Trophoblast cell (in vitro differentiated cells and primary cell): Measurements from ENCODE around the gene ASAP3.

Source experiments
- DNase-seq, 2 donors: peaks; one replicate each; pipeline ENCODE4 v3.0.0-alpha.2; 2016
- H2AFZ ChIP-seq: 2 replicates; pipeline ENCODE4 v1.6.1; 2013; ENCODE audit warnings: low read length, moderate library complexity, mild to moderate bottlenecking; ENCODE audit not compliant: insufficient read depth, poor library complexity
- H2AK5ac ChIP-seq: 2 replicates; pipeline ENCODE4 v1.6.1; 2013; ENCODE audit warnings: mild to moderate bottlenecking, low read length
- H2BK120ac ChIP-seq: 2 replicates; pipeline ENCODE4 v1.6.1; 2013; ENCODE audit warnings: low read length, mild to moderate bottlenecking, moderate library complexity; ENCODE audit not compliant: insufficient read depth, poor library complexity
- H2BK12ac ChIP-seq: 2 replicates; pipeline ENCODE4 v1.6.1; 2013; ENCODE audit warnings: mild to moderate bottlenecking, low read length, moderate library complexity
- H2BK5ac ChIP-seq: 2 replicates; pipeline ENCODE4 v1.6.1; 2013; ENCODE audit warnings: low read length, low read depth, moderate library complexity, mild to moderate bottlenecking; ENCODE audit not compliant: poor library complexity
- H3K14ac ChIP-seq: 2 replicates; pipeline ENCODE4 v1.6.1; 2013; ENCODE audit warnings: mild to moderate bottlenecking, low read length
- H3K18ac ChIP-seq: 2 replicates; pipeline ENCODE4 v1.6.1; 2013; ENCODE audit warnings: mild to moderate bottlenecking, low read length
- H3K23ac ChIP-seq: 2 replicates; pipeline ENCODE4 v1.6.1; 2013; ENCODE audit warnings: low read length
- H3K27ac ChIP-seq: 2 replicates; pipeline ENCODE4 v1.5.1; 2013; ENCODE audit warnings: low read depth, mild to moderate bottlenecking, inconsistent platforms, low read length, moderate library complexity
- H3K27me3 ChIP-seq: 2 replicates; pipeline ENCODE4 v1.6.1; 2013; ENCODE audit warnings: inconsistent platforms, mild to moderate bottlenecking, low read length, moderate library complexity; ENCODE audit not compliant: insufficient read depth
- H3K36me3 ChIP-seq, 2 experiments: 1 replicate in 1 of 2; 2 replicates in 1 of 2; pipeline ENCODE4 v1.6.1; 2013; ENCODE audit warnings: low read length in 2 of 2, mild to moderate bottlenecking in 2 of 2, moderate library complexity in 1 of 2; ENCODE audit not compliant: insufficient read depth in 2 of 2, control insufficient read depth in 1 of 2
- H3K4ac ChIP-seq: 2 replicates; pipeline ENCODE4 v1.6.1; 2013; ENCODE audit warnings: low read depth, mild to moderate bottlenecking, low read length, moderate library complexity
- H3K4me1 ChIP-seq, 2 experiments: 1 replicate in 1 of 2; 2 replicates in 1 of 2; pipeline ENCODE4 v1.6.1; 2013; ENCODE audit warnings: low read length in 2 of 2, mild to moderate bottlenecking in 2 of 2, moderate library complexity in 1 of 2; ENCODE audit not compliant: insufficient read depth in 2 of 2, control insufficient read depth in 1 of 2
- H3K4me2 ChIP-seq: 2 replicates; pipeline ENCODE4 v1.6.1; 2013; ENCODE audit warnings: inconsistent platforms, mild to moderate bottlenecking, low read length, moderate library complexity
- H3K4me3 ChIP-seq: 2 replicates; pipeline ENCODE4 v1.5.1; 2013; ENCODE audit warnings: mild to moderate bottlenecking, low read depth, low read length, inconsistent platforms
- H3K79me1 ChIP-seq: one replicate; pipeline ENCODE4 v1.6.1; 2013; ENCODE audit warnings: low read length
- H3K79me2 ChIP-seq: 2 replicates; pipeline ENCODE4 v1.6.1; 2013; ENCODE audit warnings: low read length, mild to moderate bottlenecking; ENCODE audit not compliant: control insufficient read depth, insufficient read depth, poor library complexity
- H3K9ac ChIP-seq: 2 replicates; pipeline ENCODE4 v1.6.1; 2013; ENCODE audit warnings: mild to moderate bottlenecking, low read length
- H3K9me3 ChIP-seq: 2 replicates; pipeline ENCODE4 v1.6.1; 2013; ENCODE audit warnings: low read depth, mild to moderate bottlenecking, control low read depth, inconsistent platforms, low read length; ENCODE audit not compliant: insufficient read depth
- H4K12ac ChIP-seq: 2 replicates; pipeline ENCODE4 v1.6.1; 2013; ENCODE audit warnings: low read depth, mild to moderate bottlenecking, low read length, moderate library complexity
- H4K8ac ChIP-seq: 2 replicates; pipeline ENCODE4 v1.6.1; 2013; ENCODE audit warnings: low read depth, mild to moderate bottlenecking, low read length, moderate library complexity
- H4K91ac ChIP-seq: one replicate; pipeline ENCODE4 v1.6.1; 2013; ENCODE audit warnings: low read depth, mild to moderate bottlenecking, low read length, moderate library complexity
- WGBS: extraction: QIAGEN DNeasy Blood & Tissue Kit; methylation state at CpG from one replicate; pipeline ENCODE4 v1.1.7; 2013; ENCODE audit warnings: missing lambda C conversion rate; ENCODE audit not compliant: insufficient read length, insufficient coverage; ENCODE audit errors: extremely low coverage; 5-methylcytosine and 5-hydroxymethylcytosine counted together

ASAP3 gene

DNA sequence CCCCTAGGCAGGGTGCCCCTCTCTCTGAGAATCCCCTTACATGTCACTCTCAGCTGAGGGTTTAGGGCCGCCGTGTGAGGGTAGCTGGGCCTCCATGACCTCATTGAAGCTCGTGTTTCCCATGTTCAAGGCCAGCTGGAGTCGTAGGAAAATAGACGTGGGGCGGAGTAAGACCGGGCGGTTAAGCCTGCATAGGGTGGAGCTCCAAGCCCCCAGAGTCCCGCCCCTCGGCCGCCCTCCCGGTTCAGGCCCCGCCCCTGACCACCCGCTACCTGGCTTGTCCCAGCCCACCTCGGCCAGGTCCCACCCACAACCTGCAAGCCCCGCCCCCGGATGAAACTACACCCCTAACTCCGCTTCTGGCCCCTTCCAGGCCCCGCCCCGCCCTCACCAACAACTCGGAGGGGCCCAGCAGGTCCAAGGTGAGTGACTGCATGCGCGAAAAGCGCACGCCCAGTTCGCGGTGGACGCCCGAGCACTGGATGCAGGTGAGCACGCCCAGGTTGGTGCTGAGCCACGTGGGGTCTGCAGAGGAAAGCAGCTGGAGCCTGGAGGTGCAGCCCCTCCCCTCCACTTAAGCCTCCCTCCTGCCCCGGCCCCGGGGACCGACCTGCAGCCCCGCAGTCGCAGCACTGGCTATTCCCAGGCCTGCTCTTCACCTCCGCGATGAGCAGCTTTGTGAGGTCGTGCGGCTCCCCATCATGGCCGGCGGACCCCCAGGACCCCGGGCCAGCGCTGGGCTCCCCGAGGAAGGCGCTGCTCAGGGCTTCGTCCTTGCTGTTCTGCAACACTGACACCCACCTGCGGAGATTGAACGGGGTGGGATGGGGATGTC lies 47.2 kb downstream of the ASAP3 start:
- Histone ChIP-seq H3K14ac (no peak overlapping the region), H4K8ac (no peak overlapping the region), H2BK120ac (no peak overlapping the region), H3K27me3 (no peaks in the 10 kb centered on the region), H2AK5ac (no peak overlapping the region), H3K4me3 (no peak overlapping the region), H4K12ac (no peak overlapping the region), H3K36me3 (peaks cover 35 to 40% of the 10 kb centered on the region in 2 experiments), H2BK5ac (no peak overlapping the region), H3K79me1 (no peaks in the 10 kb centered on the region), H3K79me2 (no peaks in the 10 kb centered on the region), H3K9me3 (no peaks in the 10 kb centered on the region), H3K23ac (no peak overlapping the region), H3K4me2 (no peak overlapping the region), H2BK12ac (no peak overlapping the region), H3K27ac (no peak overlapping the region), H4K91ac (no peak overlapping the region), H3K4me1 (no peaks in the 10 kb centered on the region), H3K4ac (no peak overlapping the region), H3K9ac (no peak overlapping the region), H3K18ac (no peak overlapping the region), H2AFZ (no peak overlapping the region)
- WGBS = no CpG with 5 or more reads among the region's 49 CpGs
- DNase-seq = peak; percentile 87 to 89

GRCh38 chr1:23434260-23434775 lies 49.7 kb downstream of the ASAP3 start:
- H2AFZ ChIP-seq = no peak overlapping the region
- no peak overlapping the region for H3K4me3 ChIP-seq
- no peak overlapping the region for H4K91ac ChIP-seq
- H2BK5ac ChIP-seq = no peak overlapping the region
- no peak overlapping the region for H3K14ac ChIP-seq
- H3K18ac ChIP-seq = no peak overlapping the region
- H3K27me3 ChIP-seq = no peaks in the 10 kb centered on the region
- no peak overlapping the region for H3K23ac ChIP-seq
- no peaks in the 10 kb centered on the region for H3K9me3 ChIP-seq
- no peaks in the 10 kb centered on the region for H3K79me1 ChIP-seq
- H2BK12ac ChIP-seq = no peak overlapping the region
- H3K36me3 ChIP-seq = peaks cover 44 to 49% of the 10 kb centered on the region in 2 experiments
- no CpG with 5 or more reads among the region's 7 CpGs for WGBS
- no peak for DNase-seq
- no peak overlapping the region for H3K9ac ChIP-seq
- no peak overlapping the region for H3K4me2 ChIP-seq
- no peak overlapping the region for H3K4ac ChIP-seq
- H2BK120ac ChIP-seq = no peak overlapping the region
- no peak overlapping the region for H4K8ac ChIP-seq
- no peaks in the 10 kb centered on the region for H3K4me1 ChIP-seq
- H3K79me2 ChIP-seq = no peaks in the 10 kb centered on the region
- H4K12ac ChIP-seq = no peak overlapping the region
- H2AK5ac ChIP-seq = no peak overlapping the region
- no peak overlapping the region for H3K27ac ChIP-seq

GRCh38 chr1:23433122-23433521 lies 50.9 kb downstream of the ASAP3 start:
- Histone ChIP-seq H2BK12ac (no peak overlapping the region), H3K14ac (no peak overlapping the region), H2AK5ac (no peak overlapping the region), H3K4me3 (no peak overlapping the region), H3K23ac (no peak overlapping the region), H3K4me2 (no peak overlapping the region), H3K36me3 (peaks cover 41 to 52% of the 10 kb centered on the region in 2 experiments), H4K8ac (no peak overlapping the region), H2AFZ (no peak overlapping the region), H4K12ac (no peak overlapping the region), H3K27ac (no peak overlapping the region), H3K18ac (no peak overlapping the region), H3K4me1 (no peaks in the 10 kb centered on the region), H3K9ac (no peak overlapping the region), H3K4ac (no peak overlapping the region), H3K9me3 (no peaks in the 10 kb centered on the region), H3K79me1 (no peaks in the 10 kb centered on the region), H2BK5ac (no peak overlapping the region), H3K79me2 (no peaks in the 10 kb centered on the region), H2BK120ac (no peak overlapping the region), H4K91ac (no peak overlapping the region), H3K27me3 (no peaks in the 10 kb centered on the region)
- DNase-seq = no peak
- no CpG with 5 or more reads among the region's 10 CpGs for WGBS

DNA sequence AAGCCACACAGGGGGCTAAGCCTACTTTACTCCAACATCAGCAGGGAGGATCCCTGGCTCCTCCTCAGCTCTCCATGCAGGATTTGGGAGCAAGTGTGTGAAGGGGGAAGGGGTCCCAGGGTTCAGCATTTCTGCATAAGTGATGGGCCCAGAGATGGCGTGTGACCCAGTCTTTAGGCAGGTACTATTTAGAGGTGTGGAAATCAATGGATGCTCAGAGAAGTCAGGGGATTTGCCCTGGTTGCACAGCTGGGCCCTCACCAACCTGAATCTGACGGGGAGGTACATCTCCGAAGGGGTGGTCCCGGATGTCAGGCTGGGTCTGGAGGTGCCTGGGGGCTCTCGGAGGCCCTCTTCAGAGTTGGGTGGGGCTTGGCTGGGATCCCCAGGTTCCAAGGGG lies 52.5 kb downstream of the ASAP3 start:
- DNase-seq = no peak
- Histone ChIP-seq H4K12ac (no peak overlapping the region), H3K36me3 (peaks cover 37 to 48% of the 10 kb centered on the region in 2 experiments), H2AFZ (no peak overlapping the region), H2AK5ac (no peak overlapping the region), H2BK12ac (no peak overlapping the region), H3K9ac (no peak overlapping the region), H3K4me1 (no peaks in the 10 kb centered on the region), H3K23ac (no peak overlapping the region), H3K9me3 (no peaks in the 10 kb centered on the region), H4K91ac (no peak overlapping the region), H3K79me1 (no peaks in the 10 kb centered on the region), H2BK5ac (no peak overlapping the region), H3K4me2 (no peak overlapping the region), H3K4ac (no peak overlapping the region), H3K4me3 (no peak overlapping the region), H3K27ac (no peak overlapping the region), H4K8ac (no peak overlapping the region), H3K14ac (no peak overlapping the region), H3K79me2 (no peaks in the 10 kb centered on the region), H3K18ac (no peak overlapping the region), H2BK120ac (no peak overlapping the region), H3K27me3 (no peaks in the 10 kb centered on the region)
- WGBS = no CpG with 5 or more reads among the region's 5 CpGs
